Hepatocyte (in vitro differentiated cells): ENCODE results near the gene MEST. TPM values are rescaled to one million over a fixed set of nuclear protein-coding genes. Genes with fewer than 3 reads are reported as not detected.
A peak's percentile ranks its signal among the peaks of the same experiment; 100 is the strongest.

ENCODE experiments used
- DNase-seq: peaks from one replicate; pipeline ENCODE4 v3.0.0-alpha.2; 2016; ENCODE audit warnings: low spot score
- H2AFZ ChIP-seq: fragments of 200-600 bp; sonication (generic); 2 replicates; pipeline ENCODE4 v1.6.0; 2016; ENCODE audit warnings: antibody characterized with exemption, mild to moderate bottlenecking
- H3K27ac ChIP-seq: fragments of 200-600 bp; sonication (generic); 2 replicates; pipeline ENCODE4 v1.5.1; 2016; ENCODE audit warnings: mild to moderate bottlenecking
- H3K27me3 ChIP-seq: fragments of 200-600 bp; sonication (generic); 2 replicates; pipeline ENCODE4 v1.6.1; 2016
- H3K36me3 ChIP-seq: fragments of 200-600 bp; sonication (generic); replicated peaks from 2 replicates; pipeline ENCODE4 v1.5.1; 2016; ENCODE audit warnings: low read depth; ENCODE audit not compliant: insufficient read depth
- H3K4me1 ChIP-seq: fragments of 200-600 bp; sonication (generic); 2 replicates; pipeline ENCODE4 v1.5.1; 2016; ENCODE audit warnings: mild to moderate bottlenecking, moderate library complexity; ENCODE audit not compliant: insufficient read depth
- H3K4me2 ChIP-seq: fragments of 200-600 bp; sonication (generic); 2 replicates; pipeline ENCODE4 v1.6.0; 2016
- H3K4me3 ChIP-seq: fragments of 200-600 bp; sonication (generic); 2 replicates; pipeline ENCODE4 v1.5.1; 2016; ENCODE audit warnings: mild to moderate bottlenecking
- H3K79me2 ChIP-seq: fragments of 200-600 bp; sonication (generic); 2 replicates; pipeline ENCODE4 v1.6.0; 2017; ENCODE audit warnings: mild to moderate bottlenecking
- H3K9me2 ChIP-seq: fragments of 200-600 bp; sonication (generic); replicated peaks from 2 replicates; pipeline ENCODE4 v1.6.0; 2017; ENCODE audit warnings: mild to moderate bottlenecking; ENCODE audit not compliant: insufficient read depth
- H3K9me3 ChIP-seq: fragments of 200-600 bp; sonication (generic); 2 replicates; pipeline ENCODE4 v1.5.1; 2016; ENCODE audit warnings: low read depth, mild to moderate bottlenecking
- H4K20me1 ChIP-seq: fragments of 200-600 bp; sonication (generic); 2 replicates; pipeline ENCODE4 v1.6.0; 2016; ENCODE audit warnings: mild to moderate bottlenecking; ENCODE audit not compliant: insufficient read depth, poor library complexity, severe bottlenecking
- CTCF ChIP-seq: fragments of 200-600 bp; sonication (generic); IDR thresholded peaks from 2 replicates; pipeline ENCODE4 v1.5.1; 2016; ENCODE audit warnings: antibody characterized with exemption, mild to moderate bottlenecking; ENCODE audit not compliant: poor library complexity
- EZH2 ChIP-seq: fragments of 200-600 bp; sonication (generic); IDR thresholded peaks from 2 replicates; pipeline ENCODE4 v1.6.1; 2016; ENCODE audit warnings: antibody characterized with exemption, mild to moderate bottlenecking, borderline replicate concordance
- EZH2phosphoT487 ChIP-seq: fragments of 200-600 bp; sonication (generic); IDR thresholded peaks from one replicate; pipeline ENCODE4 v1.6.1; 2018; ENCODE audit warnings: antibody characterized with exemption, mild to moderate bottlenecking, low read depth, moderate library complexity; ENCODE audit not compliant: unreplicated experiment, severe bottlenecking
- WGBS: methylation state at CpG from one replicate; pipeline ENCODE4 v1.1.6; 2016; ENCODE audit warnings: low lambda C conversion rate; ENCODE audit errors: missing lambda C conversion rate; 5-methylcytosine and 5-hydroxymethylcytosine counted together
- polyA plus RNA-seq: library from polyadenylated mRNA; unstranded; fragments of >200 nt; fragmentation: Nextera tagmentation; extraction: Ambion mirVana; gene quantifications from 2 replicates; pipeline ENCODE4 v1.2.1, GENCODE V29; 2016
- total RNA-seq: library from RNA; depleted of rRNA; stranded (reverse); fragments of >200 nt; gene quantifications from 2 replicates; pipeline ENCODE4 v1.2.3, GENCODE V29; 2014

The MEST gene
- total and polyA plus RNA-seq, 2 experiments from 2014 or later: 540 to 685 TPM

GRCh38 chr7:130489140-130489983 lies 2.5 kb upstream of the MEST start:
- Histone ChIP-seq H4K20me1 (no peaks in the 10 kb centered on the region), H3K4me3 (no peak overlapping the region), H3K79me2 (peaks cover 20% of the 10 kb centered on the region), H3K4me2 (peak overlapping the region; percentile 75), H3K27me3 (no peaks in the 10 kb centered on the region), H3K36me3 (no peaks in the 10 kb centered on the region), H2AFZ (no peak overlapping the region), H3K9me3 (no peaks in the 10 kb centered on the region), H3K9me2 (no peaks in the 10 kb centered on the region), H3K4me1 (peaks cover 25% of the 10 kb centered on the region), H3K27ac (peak overlapping the region; percentile 77)
- TF ChIP-seq EZH2phosphoT487: no peak
- no peak for TF ChIP-seq EZH2
- no peak for TF ChIP-seq CTCF
- WGBS: 44% methylated on average over 10 of the region's 10 CpGs
- DNase-seq: peak; percentile 47

GRCh38 chr7:130490311-130490791 lies 1.5 kb upstream of the MEST start:
- peaks cover 25% of the 10 kb centered on the region for H3K4me1 ChIP-seq
- no peaks in the 10 kb centered on the region for H3K9me2 ChIP-seq
- peaks cover 30% of the 10 kb centered on the region for H3K79me2 ChIP-seq
- H3K4me3 ChIP-seq: no peak overlapping the region
- whole genome bisulfite sequencing: 50% methylated on average over 21 of the region's 21 CpGs
- H3K27ac ChIP-seq: peak overlapping the region; percentile 77
- no peak for DNase-seq
- peak overlapping the region; percentile 75 for H3K4me2 ChIP-seq
- H3K36me3 ChIP-seq: no peaks in the 10 kb centered on the region
- no peaks in the 10 kb centered on the region for H4K20me1 ChIP-seq
- TF ChIP-seq CTCF (no peak), EZH2 (no peak), EZH2phosphoT487 (no peak)
- H3K9me3 ChIP-seq: no peaks in the 10 kb centered on the region
- H2AFZ ChIP-seq: peak overlapping the region; percentile 22
- no peaks in the 10 kb centered on the region for H3K27me3 ChIP-seq

GRCh38 chr7:130490888-130491804 lies 739 bp upstream of the MEST start:
- Histone ChIP-seq H3K79me2 (peaks cover 36% of the 10 kb centered on the region), H3K9me3 (no peaks in the 10 kb centered on the region), H4K20me1 (no peaks in the 10 kb centered on the region), H3K9me2 (no peaks in the 10 kb centered on the region), H3K4me2 (peak overlapping the region; percentile 75), H3K27me3 (no peaks in the 10 kb centered on the region), H3K4me1 (peaks cover 25% of the 10 kb centered on the region), H3K27ac (peak overlapping the region; percentile 77), H3K4me3 (no peak overlapping the region), H3K36me3 (no peaks in the 10 kb centered on the region), H2AFZ (peak overlapping the region; percentile 54)
- peak; percentile 59 for TF ChIP-seq CTCF
- TF ChIP-seq EZH2: no peak
- peak; percentile 64 for DNase-seq
- WGBS: 58% methylated on average over 62 of the region's 62 CpGs
